GM19043 (cell line): ENCODE data around the gene SBF2.
"Not testable (repeated sequence)": the region's sequence is repeated elsewhere in the genome, so short reads cannot be mapped to it uniquely, and the experiment has no call there.

Source experiments
- ATAC-seq: cut with Tn5 transposase; IDR thresholded peaks from one replicate; pipeline ENCODE4 v1.9.1; 2021; ENCODE audit warnings: low read depth; ENCODE audit not compliant: unreplicated experiment

The SBF2 gene

GRCh38 chr11:9927670-9928069 lies 366.3 kb downstream of the SBF2 start:
- no peak for ATAC-seq

DNA sequence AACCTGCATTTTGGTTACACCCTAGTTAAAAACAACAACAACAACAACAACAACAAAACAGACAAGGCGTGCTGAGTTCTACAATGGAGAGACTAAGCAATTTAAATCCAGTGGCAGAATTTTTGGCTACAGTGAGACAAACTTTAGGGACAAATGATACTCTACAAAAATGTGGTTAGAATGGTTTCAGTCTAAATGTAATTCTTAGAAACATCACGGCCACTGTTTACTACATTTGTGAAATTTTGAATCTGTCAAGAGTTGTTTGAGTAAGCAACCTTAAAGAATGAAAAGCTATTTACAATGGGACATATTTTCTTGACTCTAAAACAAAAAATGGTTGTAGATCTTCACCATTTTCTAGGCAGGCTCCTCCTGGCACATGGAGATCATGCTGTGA lies 370.7 kb downstream of the SBF2 start:
- ATAC-seq, result no peak

- no peak for ATAC-seq
These were observed 371.2 kb downstream of the SBF2 start for GRCh38 chr11:9922806-9923205.

DNA sequence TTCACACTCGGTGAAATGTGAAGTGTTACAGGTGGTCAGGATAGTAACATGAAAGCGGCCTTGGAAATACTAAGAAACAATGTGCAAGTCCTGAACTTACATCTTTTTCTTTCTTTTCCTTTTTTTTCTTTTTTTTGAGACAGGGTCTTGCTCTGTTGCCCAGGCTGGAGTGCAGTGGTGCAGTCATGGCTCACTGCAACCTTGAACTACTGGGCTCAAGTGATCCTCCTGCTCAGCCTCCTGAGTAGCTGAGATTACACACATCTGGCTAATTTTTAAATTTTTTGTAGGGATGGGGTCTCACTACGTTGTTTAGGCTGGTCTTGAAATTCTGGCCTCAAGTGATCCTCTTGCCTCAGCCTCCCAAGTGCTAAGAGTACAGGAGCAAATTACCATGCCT lies 377.5 kb downstream of the SBF2 start:
- no peak for ATAC-seq

DNA sequence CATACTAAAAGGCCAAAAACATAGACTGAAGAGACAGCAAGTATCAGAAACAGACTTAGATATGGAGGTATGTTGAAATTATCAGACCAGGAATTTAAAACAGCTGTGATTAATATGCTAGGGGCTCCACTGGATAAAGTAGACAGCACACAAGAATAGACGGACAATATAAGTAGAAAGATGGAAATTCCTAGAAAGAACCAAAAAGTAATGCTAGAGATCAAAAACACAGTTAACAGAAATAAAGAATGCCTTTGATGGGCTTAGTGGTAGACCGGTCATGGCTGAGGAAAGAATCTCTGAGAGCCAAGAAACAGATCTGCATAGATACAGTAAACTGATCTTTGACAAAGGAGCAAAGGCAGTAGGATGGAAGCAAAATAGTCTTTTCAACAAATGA lies 380.0 kb downstream of the SBF2 start:
- no peak for ATAC-seq

- ATAC-seq, result no peak
These were observed 387.8 kb downstream of the SBF2 start for GRCh38 chr11:9905960-9906791.

- no peak for ATAC-seq
These were observed 388.5 kb downstream of the SBF2 start for GRCh38 chr11:9905501-9905951.

DNA sequence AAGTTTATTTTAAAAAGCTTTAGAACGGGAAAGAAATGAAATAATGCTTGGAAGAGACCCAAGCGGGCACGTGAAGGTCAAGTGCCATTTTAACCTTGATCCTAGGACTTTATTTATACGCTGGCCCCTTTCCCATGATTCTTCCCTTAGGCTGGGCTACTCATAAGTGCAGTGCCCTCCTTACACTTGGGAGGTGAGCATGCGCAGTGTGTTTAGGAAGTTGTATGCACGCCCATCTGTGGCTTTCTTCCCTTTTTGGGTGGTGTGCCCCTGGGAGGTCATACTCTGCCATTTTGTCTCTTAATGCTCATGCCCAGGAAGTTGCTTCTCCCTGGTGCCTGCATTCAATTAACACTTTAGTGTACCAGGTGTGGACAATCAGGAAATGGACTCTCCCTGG lies 390.4 kb downstream of the SBF2 start:
- no peak for ATAC-seq

- ATAC-seq, result no peak
These were observed 392.1 kb downstream of the SBF2 start for GRCh38 chr11:9901943-9902342.

DNA sequence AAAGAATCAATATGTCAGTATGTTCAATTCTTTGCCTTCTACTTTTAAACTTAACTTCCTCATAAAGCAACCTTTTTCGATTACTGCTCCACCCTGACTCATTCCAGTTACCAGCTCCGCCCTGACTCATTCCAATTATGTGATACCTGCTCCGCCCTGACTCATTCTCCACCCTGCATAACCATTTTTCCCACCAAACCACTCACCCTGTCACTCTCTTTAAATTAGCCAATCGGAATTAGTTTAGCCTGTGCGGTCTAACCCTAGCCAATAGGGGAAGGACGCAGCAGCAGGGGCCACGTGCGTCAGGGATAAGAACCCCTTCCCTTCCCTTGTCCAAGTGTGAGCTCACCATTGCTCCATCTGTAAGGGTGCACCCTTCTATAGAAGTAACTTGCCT lies 393.8 kb downstream of the SBF2 start:
- ATAC-seq, result not testable (repeated sequence)

DNA sequence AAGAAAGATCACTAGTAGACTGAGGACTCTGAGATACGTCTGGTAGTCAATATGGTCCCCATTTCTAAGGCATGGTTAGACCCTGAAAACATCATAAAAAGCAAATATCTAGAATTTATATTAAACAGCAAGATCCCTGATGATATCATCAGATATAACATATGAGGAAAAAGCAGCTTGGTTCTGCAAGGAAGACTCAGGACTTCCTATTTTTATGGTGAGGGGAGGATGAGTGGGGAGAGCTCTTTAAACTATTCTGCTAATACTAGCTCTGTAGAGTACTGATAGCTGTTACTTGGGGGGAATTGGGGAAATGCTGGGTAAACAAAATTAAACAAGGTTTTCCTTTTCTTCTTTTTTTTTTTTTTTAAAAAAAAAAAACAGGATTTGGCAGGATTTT lies 394.3 kb downstream of the SBF2 start:
- ATAC-seq, result no peak

DNA sequence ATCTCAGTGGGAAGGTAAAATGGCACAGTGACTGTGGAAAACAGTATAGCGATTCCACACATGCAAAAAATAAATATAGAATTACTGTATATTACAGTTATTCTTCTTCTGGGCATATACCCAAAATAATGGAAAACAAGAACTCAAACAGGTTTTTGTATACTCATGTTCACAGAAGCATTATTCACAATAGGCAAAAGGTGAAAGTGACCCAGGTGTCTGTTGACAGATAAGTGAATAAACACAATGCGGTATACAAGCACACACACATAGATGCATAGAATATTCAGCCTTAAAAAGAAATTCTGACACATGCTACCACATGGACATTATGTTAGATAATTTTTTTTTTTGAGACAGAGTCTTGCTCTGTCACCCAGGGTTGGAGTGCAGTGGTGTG lies 397.1 kb downstream of the SBF2 start:
- no peak for ATAC-seq

DNA sequence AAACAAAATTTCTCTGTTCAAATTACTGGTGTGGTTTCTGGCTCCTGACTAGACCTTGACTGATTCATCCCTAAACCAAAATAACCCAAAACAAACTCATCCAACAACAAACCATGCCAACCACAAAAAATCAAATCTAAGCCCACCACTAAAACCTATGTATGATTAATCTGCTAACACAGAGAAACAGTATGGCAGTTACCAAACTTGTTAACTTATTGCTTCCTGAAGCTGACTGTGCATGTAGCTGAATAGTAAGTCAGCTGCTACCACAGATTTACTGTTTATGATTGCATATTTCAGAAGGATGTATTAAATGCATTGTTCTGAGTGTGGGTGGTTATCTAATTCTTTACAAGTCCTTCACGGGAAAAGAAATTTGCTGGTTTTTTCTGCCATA lies 399.0 kb downstream of the SBF2 start:
- no peak for ATAC-seq

DNA sequence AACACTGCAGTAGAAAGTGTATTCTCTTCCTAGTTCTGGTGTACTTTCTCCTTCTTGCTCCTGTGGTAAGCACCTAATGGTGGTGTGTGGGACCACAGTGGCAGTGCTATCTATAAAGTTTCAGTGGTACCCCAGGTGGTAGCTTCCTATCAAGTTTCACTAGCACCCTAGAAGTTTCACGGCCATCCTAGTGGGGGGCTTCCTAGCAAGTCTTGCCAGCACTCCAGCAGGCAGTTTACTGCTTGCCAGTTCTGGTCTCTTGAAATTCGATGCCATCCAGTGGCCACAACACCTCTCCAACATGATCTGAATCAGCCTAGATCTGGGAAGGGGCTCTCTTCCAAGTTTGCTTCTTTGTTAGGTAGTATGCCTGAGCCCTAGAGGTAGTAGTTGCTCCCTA lies 400.5 kb downstream of the SBF2 start:
- ATAC-seq, result no peak

DNA sequence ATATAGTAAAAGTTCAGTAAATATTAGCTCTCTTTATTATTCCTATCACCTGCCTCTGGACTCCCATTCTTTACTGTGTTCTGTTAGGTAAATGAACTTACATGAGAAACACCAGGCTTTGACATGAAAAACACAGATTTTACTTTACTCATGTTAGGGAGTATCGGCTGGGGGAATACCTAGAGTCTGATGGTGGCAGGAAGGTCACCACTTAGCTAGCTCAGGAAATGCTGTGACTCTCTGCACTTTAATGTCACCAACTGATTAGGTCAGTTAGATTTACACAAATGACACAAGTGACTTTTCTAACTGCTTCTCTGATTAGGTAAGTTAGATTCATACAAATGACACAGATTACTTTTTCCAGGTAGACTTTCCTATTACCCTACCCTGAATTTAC lies 405.1 kb downstream of the SBF2 start:
- no peak for ATAC-seq

DNA sequence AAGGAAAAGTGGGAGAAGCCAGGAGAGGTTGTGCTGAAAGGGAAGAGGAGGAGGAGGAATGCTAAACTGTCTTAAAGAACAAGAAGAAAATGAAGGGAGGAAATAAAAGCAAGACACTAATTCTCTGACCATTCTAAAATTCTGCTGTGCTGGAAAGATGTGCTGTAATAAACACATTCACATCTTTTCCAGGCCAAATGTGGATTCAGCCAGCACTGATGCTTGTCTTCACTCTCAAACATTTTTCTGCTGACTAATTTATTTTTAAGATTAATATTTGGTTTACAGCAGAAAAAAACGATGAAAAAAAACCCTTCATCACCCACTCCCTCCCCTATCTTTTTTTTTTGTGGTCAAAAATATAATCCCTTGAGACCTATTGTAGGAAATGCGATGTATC lies 406.5 kb downstream of the SBF2 start:
- ATAC-seq, result no peak

GRCh38 chr11:9886595-9886994 lies 407.4 kb downstream of the SBF2 start:
- ATAC-seq, result no peak

- no peak for ATAC-seq
These were observed 409.4 kb downstream of the SBF2 start for GRCh38 chr11:9884601-9885000.

- no peak for ATAC-seq
These were observed 413.4 kb downstream of the SBF2 start for GRCh38 chr11:9880657-9881056.

DNA sequence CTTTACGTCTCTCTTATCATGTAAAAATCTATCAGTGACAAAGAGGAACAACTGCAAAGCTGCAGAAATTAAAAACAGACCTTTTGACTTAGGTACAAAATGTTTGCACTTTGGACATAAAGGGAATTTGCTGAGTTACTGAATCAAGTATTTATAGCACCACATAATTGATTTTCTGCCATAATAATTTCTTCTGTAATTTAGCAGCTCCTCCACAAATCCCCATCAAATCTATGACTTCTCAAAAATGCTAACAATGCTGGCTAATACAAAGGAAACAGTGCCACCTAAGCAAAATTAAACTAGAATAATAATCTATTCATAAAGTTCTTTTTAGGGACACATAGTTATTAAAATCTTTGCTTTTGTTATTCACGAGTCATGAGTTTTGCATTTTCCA lies 415.1 kb downstream of the SBF2 start:
- no peak for ATAC-seq

DNA sequence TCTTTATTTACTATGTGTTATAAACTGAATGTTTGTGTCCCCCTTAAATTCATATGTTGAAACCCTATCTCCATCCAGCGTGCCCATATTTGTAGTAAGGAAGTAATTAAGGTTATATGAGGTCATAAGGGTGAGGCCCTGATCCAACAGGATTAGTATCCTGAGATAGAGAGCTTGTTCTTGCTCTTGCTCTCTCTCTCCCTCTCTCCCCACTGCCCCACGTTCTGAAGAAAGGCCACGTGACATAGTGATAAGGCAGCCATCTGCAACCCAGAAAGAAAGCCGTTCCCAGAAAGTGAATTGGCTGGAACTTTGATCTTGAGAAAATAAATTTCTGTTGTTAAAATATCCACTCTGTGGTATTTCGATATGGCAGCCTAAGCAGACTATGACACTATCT lies 417.7 kb downstream of the SBF2 start:
- ATAC-seq, result no peak

- no peak for ATAC-seq
These were observed 418.2 kb downstream of the SBF2 start for GRCh38 chr11:9875862-9876261.

DNA sequence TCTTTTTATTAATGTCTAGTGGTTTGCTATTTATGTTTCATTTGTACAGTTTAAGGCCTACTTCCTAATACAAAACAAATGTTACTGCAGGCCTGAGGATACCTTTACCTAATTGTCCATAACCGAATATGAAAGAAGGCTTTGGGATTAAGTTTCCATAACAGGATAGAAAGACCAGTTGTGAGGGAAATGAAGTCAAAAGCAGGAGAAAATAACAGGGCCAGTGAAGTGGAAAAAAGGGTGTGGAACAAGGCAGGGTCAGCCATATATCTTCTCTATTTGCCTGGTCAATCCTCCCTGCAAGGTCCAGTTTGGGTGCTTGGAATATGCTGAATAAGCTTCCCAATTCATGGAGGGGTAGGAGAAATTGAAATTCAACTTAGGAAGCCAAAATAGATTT lies 418.6 kb downstream of the SBF2 start:
- no peak for ATAC-seq
